Activated T-cell treated with anti-CD3 and anti-CD28 coated beads, Interleukin-2, amount 50 U/mL, for 48 hours (primary cell): ENCODE results near the gene WDR26.
"Not testable (repeated sequence)": the region's sequence is repeated elsewhere in the genome, so short reads cannot be mapped to it uniquely, and the experiment has no call there.

Experiments
- DNase-seq, 2 experiments: peaks; one replicate each; pipeline ENCODE4 v3.0.0-alpha.2; 2020

Gene WDR26

DNA sequence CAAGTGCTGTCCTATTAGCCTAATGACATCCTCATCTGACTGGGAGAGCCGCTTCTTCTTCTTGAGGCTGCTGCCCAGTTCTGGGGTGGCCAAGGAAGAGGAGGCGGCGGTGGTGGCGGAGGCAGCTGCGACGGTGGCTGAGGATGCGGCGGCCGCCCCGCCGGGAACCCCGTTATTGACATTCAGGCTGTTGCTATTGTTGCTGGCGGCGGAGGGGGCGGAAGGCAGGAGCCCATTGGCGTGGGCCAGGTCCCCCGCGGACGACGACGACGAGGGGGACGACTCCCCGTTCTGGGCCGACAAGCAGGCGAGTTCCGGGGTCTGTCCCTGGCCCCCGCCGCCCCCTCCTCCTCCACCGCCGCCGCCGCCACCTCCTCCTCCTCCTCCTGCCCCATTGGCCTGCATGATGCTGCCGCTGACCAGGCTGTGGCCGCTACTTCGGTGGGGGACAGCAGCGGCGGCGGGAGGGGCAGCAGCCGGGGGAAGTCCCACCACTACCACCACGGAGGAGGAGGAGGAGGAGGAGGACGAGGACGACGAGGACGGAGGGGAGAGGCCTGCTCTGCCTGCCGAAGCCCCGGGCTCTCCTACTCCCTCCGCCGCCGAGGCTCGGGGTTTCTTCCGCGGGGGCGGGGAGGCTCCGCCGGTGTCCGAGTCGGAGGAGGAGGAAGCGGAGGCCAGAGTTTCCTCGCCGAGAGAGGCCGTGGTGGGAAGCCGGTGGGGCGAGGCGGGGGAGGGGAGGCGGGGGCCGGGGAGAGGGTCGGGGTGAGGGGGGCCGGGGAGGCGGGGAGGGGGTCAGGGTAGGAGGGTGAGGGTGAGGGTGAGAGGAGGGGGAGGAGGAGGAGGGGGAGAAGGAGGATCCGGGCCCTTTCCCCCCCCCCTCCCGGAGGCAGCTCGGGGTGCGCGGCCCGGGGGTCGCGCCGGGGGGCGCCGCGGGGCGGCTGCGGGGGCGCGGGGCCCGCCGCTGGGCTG is 610 bp downstream of the WDR26 start:
- DNase-seq = peak; percentile 42 to 52

DNA sequence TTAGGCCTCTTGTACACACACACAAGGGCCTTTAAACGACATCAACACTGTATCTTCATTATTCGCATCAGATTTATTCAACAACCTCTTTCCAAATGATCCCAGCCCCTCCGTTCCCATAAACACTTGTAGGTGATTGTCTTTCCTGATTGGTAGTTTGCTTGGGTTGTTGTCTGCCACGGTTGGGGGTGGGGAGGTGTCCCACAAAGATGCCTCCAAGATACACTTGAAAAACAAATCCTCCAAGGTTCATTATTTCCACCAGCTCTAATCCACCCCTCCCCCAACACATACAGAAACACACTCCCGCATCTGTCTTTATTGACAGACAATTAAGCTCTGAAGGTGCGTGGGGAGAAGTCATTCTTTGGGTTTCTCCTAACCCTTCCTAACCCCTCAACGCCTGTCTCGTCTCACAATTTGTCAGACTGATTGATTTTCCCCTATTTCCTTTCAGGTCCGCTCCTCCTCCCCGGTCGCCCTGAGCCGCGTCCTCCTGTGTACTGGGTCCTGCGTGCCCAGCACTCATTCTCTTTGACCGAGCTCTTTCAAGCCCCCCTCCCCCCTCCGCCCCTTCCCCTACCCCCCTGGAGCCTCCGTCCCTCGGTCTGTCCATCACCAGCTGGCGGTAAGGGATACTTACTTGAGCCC is 1.4 kb downstream of the WDR26 start:
- DNase-seq = peak; percentile 34 to 38

DNA sequence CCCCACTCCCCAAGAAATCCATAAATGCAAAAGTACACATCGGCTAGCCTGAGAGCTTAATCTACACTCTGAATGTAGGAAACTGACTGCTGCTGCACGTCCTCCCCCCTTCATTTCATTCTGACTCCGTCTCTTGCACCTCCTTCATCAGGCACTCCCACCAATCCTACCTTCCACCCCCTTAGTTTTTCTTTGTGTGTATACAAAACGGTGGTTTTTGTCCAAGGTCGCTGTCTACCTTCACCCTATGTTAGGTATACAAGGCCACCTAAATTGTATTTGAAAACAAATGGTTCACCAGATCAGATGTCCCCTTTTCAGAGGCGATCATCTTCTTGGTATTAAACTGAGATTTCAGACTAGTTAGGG is 1.9 kb downstream of the WDR26 start:
- DNase-seq = peak in 1 of 2 experiments; percentile 26

DNA sequence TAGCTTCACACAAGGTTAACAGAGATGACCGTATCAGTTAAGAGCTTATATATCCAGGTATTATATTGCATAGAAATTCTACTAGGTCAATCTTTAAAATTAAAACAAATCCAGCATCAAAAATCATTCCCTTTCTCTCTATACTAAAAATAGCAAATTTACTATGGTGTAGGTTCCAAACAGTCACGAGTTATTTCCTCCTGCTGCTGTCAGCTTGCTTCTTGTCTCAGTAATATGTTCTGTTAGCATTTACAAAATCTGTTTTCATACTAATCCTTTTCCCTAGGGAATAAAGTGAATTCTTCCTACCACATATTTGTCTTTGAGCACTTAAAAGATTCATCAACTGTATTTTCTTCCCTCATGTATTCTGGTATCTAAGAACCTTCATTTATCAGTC is 2.5 kb downstream of the WDR26 start:
- no peak for DNase-seq

DNA sequence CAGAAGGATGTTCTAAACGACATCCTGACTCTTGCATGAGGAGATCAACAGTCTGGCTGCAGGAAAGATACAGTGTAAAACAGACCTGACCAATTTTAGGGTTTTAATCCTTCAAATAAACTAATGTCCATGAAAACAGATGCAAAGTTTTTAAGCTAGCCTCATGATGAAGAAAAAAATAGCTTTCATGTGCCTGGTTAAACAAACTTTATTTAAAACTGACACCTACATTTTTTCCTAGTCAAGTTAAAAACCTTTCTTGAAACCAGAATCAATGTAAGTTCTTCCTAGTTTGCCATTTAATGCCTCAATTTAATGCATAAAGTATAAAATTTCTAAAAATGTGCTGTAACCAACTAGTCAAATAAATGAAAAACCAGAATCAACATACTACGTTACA is 2.9 kb downstream of the WDR26 start:
- DNase-seq = no peak

DNA sequence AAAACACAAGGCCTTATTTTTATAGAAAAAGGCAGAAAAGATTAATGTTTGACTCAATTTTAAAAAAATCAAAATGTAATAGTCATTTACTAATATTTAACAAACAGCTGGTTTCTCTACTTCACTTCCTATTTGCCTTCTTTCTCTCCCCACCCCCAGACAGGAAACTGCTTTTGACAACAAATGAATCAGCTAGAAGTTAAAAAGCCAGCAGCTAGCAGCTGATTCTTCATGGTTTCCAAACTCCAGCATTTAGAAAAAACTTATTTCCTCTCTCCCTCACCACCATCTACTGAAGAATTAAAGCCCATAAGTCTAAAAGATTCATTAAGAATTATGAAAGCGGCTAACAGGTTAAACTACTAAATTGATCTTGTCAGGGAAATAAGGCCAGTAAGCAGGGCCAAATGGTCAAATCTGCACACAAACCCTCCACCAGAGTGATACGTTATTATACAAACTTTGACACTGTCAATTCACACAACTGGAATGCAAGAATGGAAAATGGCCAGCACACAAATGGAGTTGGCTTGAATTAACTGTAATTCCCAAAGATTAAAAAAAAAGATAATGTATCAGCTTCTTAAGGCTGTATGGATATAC is 4.0 kb downstream of the WDR26 start:
- DNase-seq = no peak

DNA sequence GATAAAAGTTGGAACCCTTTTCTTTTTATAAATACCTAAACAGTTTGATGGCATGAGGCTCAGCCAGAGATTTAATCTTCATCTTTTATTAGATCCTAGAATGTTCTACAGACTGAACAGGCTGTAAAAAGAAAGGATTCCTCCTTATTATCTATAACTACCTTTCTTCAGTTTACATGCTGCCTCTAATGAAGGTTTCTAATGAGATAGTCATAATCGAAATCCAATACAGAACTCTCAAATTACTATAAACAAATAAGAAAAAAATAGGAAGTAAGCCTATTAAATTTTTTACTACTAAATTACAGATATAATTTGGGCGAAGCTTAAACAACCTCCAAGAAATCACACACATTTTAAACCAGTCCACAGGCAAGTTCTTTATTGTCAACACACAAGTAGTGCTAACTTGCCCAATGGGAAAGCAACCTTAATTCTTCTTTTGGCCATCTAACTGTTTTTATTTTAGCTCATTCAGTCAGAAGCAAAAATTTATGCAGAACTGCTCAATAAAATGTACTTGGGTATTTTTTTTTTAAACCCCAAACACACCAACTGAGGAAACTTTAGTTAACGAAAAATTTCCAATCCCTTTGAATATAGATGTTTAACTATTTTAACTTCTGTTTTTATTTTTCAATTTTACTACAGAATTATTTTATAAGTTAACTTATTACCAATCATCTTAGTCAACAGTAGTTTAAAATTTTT is 4.8 kb downstream of the WDR26 start:
- DNase-seq = no peak

DNA sequence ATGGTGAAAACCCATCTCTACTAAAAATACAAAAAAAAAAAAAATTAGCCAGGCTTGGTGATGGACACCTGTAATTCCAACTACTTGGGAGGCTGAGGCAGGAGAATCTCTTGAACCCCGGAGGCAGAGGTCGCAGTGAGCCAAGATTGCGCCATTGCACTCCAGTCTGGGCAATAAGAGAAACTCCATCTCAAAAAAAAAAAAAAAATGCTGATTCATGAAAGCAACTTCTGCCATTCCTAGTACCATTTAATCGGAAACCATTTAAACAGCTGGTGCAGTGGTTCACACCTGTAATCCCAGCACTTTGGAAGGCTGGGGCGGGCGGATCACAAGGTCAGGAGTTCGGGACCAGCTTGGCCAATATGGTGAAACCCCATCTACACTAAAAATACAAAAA is 5.9 kb downstream of the WDR26 start:
- not testable (repeated sequence) for DNase-seq

DNA sequence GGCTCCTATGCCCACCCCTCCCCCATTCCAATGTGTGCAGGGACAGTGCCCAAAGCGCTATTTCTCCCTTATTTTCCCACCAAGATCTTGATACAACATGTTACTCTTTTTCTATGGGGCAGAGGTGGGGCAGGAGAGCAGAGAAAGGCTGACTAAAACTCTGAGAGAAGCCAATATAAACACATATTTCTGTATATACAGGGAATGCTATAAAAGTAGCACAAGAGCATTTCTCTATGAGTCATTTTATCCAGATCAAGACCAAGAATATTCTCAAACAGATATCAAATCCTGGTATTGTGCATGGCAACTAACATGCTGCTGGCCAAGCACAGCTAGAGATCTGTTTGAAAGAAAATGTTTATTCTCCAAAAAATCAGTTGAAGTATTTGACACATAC is 7.3 kb downstream of the WDR26 start:
- DNase-seq = no peak

DNA sequence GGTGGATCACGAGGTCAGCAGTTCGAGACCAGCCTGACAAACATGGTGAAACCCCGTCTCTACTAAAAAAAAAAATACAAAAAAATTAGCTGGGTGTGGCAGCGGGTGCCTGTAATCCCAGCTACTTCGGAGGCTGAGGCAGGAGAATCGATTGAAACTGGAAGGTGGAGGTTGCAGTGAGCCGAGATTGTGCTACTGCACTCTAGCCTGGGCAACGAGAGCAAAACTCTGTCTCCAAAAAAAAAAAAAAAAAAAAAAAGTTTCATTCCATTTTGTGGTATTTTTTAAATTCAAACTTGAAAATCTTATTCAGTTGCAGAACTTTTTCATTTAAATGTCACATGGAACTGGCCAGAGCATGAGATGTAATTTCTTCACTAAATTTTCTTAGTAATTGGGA is 7.7 kb downstream of the WDR26 start:
- DNase-seq = not testable (repeated sequence)

DNA sequence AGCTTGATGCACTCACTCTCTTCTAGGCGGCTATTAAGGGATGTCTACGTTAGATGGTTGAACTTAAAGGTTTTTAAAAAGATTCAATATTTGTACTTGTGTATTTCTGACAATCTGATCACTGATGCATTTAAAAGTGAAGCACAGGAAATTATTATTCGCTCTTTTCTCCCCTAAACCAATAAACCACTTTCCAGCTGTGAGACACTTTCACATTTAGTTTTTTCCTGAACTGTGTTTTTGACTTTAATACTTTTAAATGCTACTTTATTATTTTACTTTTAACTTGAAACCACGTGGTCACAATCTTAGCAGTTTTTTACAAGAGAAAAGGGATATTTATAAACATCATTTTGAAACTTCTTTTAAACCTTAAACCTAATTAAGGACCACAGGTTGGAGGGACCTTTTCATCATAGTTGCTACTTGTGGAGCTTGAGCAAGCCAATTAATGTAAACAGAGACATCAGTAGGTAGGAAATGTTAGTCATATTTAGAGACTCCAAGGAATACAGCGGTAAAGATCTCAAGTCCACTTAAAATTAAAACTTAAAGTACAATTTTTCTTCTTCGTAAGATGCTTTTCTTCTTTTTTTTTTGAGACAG is 9.2 kb downstream of the WDR26 start:
- no peak for DNase-seq

DNA sequence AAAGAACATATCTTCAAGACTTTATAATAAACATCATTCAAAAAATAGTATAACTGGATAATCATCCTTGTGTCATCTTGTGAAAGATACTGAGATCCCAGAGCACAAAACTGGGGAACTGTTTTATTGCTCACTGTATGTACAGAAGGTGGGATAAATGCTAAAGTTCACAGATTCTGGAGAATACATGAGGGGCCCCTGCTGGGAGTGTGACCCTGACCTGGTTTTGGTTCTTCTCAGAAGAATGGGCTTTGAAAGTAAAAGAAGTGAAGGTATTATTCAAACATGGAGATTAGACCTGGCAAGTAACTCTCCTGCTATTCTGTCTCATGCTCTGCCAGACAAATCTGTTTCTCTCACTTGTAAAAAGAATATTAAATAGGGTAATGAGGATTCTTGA is 14.5 kb downstream of the WDR26 start:
- DNase-seq = no peak

DNA sequence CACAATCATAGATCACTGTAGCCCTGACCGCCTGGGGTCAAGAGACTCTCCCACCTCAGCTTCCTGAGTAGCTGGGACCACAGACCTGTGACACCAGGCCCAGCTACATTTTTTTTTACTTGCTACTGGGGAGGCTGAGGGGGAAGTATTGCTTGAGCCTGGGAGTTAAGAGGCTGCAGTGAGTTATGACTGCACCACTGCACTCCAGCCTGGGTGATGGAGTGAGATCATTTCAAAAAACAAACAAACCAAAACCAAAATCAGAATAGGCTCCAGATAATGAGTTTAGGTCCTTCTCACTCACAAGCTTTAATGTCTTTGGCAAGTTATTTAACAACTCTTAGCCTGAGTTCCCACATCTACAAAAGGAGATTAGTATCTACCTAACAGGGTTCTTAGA is 22.8 kb downstream of the WDR26 start:
- no peak for DNase-seq

DNA sequence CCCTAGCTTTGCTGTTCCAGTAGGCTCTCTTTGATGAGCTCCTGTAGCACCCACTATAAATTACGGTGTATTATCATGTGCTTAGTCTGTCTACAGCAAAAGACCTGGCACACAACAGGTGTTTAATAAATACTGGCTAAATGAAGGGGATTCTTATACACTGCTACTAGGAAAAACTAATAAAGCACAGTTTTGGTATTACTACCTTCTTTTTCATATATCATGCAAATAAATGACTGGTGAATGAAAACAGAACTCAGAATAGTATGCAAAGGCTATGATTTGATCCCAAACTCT is 26.4 kb downstream of the WDR26 start:
- DNase-seq = no peak

DNA sequence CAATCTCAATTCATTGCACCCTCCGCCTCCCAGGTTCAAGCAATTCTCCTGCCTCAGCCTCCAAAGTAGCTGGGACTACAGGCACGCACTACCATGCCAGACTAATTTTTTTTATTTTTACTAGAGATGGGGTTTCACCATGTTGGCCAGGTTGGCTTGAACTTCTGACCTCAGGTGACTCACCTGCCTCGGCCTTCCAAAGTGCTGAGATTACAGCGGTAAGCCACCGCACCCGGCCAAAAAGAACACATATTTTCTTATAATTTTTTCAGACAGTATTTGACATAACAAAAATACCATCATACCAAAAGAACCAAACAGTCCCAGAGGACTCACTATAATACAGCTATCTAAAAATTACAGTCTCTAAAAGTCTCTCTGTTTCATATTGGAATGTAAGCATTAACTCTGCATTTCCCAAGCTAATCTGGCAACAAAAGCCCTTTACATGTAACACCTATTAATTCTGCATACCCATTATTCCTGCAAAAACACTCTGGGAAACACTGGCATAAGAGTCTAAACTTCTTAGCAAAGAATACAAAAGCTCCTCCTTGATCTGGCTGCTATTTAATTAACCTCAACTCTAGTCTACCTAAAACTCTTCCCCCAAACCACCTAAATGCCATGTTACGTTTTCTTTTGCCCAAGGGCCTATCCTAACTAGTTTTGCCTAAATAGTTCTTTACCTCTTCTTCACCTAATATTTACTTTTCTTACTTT is 26.9 kb downstream of the WDR26 start:
- DNase-seq = no peak

DNA sequence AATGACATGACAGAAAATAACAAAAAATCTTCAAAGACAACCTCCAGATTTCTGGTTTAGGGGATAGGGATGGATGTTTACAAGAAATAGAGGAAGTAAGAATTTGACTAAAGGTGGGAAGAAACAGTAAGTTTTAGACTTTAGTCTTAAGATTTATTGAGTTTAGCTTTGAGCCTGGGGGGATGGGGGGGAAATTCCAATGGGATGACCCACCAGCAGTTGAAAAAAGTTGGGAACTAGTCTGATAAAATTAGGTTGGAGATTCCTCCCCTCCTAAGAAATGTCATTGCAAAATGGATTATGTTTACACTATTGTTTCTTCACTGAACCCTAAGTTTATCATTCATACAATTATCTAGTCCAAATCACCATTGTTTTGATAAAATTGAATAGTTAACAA is 28.4 kb downstream of the WDR26 start:
- DNase-seq = no peak

DNA sequence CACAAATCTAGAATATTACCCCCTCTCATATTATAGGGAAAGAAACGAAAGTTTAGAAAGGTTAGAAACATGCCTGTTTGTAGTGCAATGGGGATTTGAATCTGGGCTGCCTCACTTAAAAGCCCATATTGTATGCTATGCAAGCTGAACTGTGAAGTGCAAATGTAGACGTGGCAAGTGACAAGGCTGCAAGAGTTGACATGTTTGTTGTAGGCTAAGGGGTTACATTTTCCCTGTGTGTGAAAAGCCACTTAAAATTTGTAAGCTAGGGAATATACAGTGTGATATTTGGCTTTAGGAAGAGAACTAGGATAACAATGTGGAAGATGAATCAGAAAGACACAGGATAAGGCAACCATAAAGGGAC is 29.0 kb downstream of the WDR26 start:
- no peak for DNase-seq

DNA sequence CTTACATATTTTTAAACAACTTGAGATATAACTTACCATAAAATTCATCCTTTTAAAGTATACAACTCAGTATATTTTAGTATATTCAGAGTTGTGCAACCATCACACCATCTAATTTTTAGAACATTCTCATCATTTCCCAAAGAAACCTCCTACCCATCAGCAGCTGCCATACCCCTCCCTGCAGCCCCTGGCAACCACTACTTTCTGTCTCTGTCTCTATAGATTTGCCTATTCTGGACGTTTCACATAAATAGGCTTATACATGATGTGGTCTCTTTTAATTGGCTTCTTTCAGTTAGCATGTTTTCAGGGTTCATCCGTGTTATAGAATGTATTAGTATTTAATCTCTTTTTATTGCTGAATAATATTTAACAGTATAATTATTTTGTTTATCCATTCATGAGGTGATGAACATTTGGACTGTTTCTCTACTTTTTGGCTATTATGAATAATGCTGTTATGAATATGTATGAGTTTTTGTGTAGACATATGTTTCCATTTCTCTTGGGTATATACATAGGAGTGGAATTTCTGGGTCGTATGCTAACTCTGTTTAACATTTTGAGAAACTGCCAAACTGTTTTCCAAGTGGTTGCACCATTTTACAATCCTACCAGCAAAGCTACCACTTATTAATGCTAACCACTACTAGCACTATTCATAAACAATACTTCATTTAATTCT is 29.5 kb downstream of the WDR26 start:
- DNase-seq = no peak

DNA sequence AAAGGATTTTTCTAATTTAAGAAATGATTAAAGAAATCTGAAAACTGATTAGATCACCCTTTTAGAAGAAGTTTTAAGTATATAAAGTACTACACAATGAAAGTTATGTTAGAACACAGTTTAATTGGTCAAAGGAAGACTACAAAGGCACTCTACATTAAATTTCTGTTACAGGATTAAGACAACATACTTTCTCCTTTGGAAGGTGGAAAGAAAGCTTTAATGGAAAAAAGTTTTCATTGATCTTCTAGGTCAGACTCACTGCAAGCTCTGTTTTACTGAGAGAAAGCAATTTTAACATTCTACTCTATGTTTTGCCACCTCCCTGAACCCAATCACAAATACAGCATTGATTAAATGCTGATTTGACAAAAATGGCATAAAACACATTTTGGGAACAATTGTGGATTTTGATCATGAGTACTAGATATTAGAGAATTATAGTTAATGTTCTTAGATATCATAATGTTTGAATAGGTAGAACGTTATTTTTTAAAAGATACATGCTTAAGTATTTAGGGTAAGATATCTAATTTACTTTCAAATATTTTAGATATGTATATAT is 32.0 kb downstream of the WDR26 start:
- no peak for DNase-seq

DNA sequence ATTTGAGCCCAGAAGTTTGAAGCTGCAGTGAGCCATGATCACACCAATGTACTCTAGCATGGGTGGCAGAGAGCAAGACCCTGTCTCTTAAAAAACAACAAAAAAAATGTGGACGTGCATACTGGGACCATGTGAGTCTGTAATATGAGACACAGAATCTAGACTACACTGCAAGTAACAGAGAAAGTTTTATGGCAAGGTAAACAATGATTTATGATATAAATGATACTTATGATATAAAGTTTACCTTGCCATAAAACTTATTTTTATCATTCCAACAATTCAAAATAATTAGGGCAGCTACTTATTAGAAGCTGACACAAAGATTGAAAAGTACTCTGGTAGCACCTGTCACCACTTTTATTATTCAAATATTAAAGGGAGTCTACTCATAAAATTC is 34.7 kb downstream of the WDR26 start:
- DNase-seq = no peak

DNA sequence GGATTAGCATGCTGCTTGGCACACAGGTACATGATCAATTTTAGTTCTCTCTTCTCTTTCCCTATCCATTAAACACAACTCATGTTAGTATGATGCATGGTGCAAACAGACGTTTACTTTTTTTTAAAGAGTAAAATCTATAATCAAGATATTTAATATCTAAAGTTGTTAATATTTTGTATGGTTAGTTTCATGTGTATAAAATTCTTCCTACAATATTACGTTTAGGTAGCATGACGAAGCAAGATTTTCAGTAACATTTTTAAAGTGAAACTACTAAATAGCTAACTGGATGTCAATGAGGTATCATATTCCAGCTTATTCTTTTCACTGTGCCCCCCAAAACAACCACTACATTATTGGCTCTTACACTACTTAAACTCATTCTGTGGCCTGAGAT is 41.3 kb downstream of the WDR26 start:
- no peak for DNase-seq
